Measurements from ENCODE around the gene C2orf68.
A peak's percentile ranks its signal among the peaks of the same experiment; 100 is the strongest.
"Not testable (repeated sequence)": the region's sequence is repeated elsewhere in the genome, so short reads cannot be mapped to it uniquely, and the experiment has no call there.

C2orf68 gene

GRCh38 chr2:85623991-85624390 lies 12.1 kb upstream of the C2orf68 start:
- no peak for DNase-seq

DNA sequence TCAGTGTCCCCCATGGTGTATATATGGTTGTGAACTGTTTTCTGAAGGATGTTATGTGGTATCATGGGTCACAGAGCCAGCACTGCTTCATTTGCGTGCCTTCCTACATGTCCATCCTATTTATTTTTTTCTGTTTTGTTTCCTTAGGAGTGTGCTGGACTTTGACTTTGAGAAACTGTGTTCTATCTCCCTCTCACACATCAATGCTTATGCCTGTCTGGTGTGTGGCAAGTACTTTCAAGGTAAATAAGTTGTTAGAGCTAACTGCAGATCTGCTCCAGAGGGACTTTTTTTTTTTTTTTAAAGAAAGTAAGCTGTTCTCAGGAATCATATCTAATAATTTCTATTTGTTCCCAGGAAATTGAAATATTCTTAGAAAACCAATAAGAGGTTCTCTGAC lies 9.5 kb upstream of the C2orf68 start:
- no peak for DNase-seq

DNA sequence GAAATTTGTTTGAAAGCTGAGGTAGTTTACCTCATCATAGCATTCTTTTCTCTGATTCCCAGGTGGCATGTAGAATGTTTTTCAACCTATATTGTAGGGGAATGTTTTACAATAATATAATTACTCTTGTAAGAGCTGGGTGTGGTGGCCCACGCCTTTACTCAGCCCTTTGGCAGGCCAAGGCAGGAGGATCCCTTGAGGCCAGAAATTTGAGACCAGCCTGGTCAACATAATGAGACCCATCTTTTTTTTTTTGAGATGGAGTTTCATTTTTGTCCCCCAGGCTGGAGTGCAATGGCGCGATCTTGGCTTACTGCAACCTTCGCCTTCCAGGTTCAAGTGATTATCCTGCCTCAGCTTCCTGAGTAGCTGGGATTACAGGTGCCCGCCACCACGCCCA lies 7.8 kb upstream of the C2orf68 start:
- DNase-seq = no peak

DNA sequence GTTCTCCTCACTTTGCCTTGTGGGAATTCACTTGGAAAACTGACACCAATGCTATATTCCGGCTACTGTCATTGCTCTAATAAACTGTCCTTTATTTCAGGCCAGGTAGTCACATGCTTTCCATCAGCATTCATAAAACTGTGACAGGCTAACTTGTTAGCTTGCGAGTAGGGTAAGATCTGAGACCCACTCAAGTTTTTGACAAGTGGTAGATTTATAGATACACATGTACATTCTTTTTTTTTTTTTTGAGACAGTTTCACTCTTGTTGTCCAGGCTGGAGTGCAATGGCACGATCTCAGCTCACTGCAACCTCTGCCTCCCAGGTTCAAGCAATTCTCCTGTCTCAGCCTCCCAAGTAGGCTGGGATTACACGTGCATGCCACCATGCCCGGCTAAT lies 5.9 kb upstream of the C2orf68 start:
- DNase-seq = not testable (repeated sequence)

DNA sequence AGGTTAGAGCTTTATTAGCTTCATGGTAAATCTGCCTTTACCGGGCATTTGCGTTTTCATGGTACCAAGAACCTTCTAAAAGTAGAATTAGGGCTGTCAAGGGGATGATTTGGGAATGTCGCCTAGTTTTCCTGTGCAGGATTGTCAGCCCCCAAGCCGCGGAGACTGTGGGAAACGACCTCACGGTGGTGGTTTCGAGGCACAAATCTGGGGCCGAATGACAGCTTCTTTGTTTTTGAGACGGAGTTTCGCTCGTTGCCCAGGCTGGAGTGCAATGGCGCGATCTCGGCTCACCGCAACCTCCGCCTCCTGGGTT lies 3.5 kb upstream of the C2orf68 start:
- DNase-seq = no peak

DNA sequence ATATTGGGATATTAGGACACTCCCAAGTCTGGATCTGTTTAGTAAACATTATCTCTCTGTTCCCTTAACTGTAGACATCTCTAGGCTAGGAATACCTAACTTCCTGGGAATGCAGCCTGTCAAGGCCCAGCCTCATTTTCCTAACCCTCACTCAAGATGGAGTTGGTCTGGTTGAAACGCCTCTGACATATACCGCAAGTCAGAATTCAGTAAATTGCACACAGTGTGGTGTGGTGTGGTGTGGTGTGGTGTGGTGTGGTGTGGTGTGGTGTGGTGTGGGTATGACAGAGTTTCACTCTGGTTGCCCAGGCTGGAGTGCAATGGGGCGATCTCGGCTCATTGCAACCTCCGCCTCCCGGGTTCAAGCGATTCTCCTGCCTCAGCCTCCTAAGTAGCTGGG lies 2.9 kb upstream of the C2orf68 start:
- DNase-seq = not testable (repeated sequence)

DNA sequence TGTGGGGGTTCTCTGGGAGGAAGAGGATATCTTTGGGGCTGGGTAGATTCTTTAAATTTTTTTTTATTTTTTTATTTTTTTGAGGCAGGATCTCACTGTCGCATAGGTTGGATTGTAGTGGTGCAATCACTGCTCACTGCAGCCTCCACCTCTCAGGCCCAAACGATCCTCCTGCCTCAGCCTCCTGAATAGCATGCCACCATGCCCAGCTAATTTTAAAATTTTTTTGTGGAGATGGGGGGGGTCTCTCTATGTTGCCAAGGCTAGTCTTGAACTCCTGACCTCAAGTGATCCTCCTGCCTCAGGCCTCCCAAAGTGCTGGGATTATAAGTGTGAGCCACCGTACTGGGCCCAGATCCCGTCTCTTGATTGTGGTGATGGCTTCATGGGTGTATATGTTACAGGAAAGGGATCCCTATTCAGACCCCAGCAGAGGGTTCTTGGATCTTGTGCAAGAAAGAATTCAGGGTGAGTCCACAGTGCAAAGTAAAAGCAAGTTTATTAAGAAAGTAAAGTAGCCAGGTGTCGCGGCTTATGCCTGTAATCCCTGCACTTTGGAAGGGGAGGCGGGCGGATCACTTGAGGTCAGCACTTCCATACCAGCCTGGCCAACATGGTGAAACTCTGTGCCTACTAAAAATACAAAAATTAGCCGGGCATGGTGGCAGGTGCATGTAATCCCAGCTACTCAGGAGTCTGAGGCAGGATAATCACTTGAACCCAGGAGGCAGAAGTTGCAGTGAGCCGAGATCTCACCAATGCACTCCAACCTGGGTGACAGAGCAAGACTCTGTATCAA lies 2.0 kb upstream of the C2orf68 start:
- no peak for DNase-seq

DNA sequence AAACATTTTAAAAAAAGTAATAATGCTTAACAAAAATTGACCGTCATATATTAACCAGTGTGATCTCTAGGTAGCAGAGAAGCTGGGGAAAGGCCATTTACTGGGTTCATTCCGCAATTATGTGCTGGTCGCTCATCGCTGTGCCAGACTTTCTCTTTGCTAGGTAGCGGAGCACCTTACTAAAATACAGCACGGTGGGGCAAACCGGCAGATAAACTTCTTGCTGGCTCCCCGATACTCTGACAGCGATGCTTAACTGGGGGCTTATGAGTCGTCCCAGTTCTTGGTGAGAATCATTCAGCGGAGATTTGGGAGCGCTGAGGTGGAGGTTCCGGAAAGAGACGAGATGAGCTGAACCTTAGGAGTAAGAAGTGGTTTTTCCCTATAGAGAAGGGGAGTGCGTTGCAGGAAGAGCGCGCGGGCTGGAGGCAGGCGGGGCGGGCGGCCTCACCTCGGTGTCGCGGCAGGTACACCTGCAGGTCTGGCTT lies 605 bp downstream of the C2orf68 start:
- no peak for DNase-seq

DNA sequence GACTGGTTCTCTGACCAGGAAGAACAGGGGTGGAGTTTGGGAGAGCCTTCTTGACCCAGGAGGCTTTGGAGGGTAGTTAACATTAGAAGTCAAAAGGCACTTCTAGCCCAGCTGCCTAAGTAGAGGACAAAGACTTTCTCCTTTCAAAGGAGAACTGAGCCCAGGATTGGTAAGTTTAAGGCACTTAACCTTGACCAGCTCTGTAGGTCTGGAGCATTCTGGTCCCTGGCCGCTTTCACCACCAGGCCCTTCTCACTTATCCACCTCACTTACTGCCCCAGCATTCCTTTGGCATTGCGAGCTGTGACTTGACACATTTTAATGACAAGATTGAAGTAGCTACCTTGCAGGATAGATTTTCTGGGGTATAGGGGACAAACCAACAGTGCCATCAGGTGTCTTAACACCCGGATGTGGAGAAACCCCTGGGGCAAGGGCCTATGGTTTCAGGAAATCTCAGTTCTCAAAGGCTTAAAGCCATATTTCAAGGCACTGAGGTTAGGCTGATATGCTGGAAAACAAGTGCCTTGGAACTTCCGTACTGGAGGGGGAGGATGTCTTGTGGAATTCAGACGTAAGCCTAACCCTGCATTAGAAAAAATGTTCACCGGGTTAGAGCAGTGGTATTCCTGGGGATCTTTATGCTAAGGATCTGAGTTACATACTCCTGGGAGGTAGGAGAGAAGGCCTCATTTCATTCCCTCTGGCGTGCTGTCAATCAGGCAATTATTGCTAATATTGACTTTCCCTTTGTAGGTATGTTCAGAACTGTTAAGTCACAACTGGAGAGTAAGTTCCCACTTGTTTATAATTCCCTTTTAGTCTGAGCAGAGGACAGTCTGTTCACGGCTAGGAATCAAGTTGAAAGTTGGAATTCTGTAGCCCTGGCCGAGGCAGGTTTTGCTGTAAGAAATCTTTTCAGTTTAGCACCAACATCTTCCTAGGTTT lies 4.3 kb downstream of the C2orf68 start:
- no peak for DNase-seq

- DNase-seq = no peak
Observed at GRCh38 chr2:85606116-85606455, 5.8 kb downstream of the C2orf68 start.

- DNase-seq = peak in 1 of 2 experiments; percentile 38
Observed at GRCh38 chr2:85605406-85606115, 6.3 kb downstream of the C2orf68 start.

GRCh38 chr2:85604568-85605339 lies 7.1 kb downstream of the C2orf68 start:
- DNase-seq = no peak

DNA sequence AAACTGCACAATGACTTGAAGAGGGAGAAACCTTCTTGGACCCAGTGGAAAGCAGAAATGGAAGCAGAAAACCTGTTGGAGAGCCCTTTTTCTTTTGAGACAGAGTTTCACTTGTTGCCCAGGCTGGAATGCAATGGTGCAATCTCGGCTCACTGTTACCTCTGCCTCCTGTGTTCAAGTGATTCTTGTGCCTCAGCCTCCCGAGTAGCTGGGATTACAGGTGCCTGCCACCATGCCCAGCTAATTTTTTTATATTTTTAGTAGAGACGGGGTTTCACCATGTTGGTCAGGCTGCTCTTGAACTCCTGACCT lies 7.8 kb downstream of the C2orf68 start:
- DNase-seq = not testable (repeated sequence)

- peak; percentile 54 to 90 for DNase-seq
Observed at GRCh38 chr2:85602476-85603234, 9.2 kb downstream of the C2orf68 start, which contains the start of gene TMEM150A. TMEM150A (minus strand) TSS chr2:85602698; CDS start chr2:85601948, 750 bp downstream.

- no peak for DNase-seq
Observed at GRCh38 chr2:85601771-85602475, 9.9 kb downstream of the C2orf68 start.

GRCh38 chr2:85600951-85601770 lies 10.7 kb downstream of the C2orf68 start:
- no peak for DNase-seq

- no peak for DNase-seq
Observed at GRCh38 chr2:85600235-85600575, 11.7 kb downstream of the C2orf68 start.

DNA sequence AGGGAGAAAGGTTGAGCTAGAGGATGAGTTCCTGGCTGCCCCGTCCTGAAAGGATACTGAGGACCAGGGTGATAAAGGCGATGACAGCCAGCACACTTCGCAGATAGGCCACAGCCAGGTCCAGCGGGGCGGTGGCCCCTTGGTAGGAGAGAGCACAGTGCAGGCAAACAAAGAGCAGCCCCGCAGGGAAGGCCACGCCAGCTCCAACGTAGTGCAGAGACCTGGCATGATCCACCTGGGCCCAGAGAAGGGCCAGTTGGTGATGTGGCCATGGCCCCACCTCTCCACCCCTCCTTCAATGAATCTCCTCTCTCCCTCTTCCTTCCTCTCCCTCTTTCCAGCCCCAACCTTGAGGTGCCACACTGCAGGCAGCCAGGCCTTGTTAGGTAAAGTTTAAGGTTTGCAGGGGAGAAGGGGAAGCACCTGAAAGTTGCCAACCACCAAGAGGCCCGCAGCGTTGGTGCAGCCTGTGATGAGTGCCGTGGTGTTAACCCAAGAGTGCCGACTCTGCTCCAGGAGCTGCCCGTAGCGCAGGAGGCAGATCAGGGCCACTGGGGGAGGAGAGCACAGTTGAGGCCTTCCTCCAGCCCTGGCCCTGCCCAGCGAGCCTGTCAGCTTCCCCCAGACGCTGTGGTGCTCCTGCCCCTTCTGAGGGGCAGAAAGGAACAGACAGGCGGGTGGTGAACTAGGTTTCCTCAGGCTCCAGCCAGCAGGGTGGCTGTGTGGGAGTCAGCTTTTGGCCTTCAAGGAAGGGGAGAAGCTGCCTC lies 12.2 kb downstream of the C2orf68 start:
- no peak for DNase-seq

DNA sequence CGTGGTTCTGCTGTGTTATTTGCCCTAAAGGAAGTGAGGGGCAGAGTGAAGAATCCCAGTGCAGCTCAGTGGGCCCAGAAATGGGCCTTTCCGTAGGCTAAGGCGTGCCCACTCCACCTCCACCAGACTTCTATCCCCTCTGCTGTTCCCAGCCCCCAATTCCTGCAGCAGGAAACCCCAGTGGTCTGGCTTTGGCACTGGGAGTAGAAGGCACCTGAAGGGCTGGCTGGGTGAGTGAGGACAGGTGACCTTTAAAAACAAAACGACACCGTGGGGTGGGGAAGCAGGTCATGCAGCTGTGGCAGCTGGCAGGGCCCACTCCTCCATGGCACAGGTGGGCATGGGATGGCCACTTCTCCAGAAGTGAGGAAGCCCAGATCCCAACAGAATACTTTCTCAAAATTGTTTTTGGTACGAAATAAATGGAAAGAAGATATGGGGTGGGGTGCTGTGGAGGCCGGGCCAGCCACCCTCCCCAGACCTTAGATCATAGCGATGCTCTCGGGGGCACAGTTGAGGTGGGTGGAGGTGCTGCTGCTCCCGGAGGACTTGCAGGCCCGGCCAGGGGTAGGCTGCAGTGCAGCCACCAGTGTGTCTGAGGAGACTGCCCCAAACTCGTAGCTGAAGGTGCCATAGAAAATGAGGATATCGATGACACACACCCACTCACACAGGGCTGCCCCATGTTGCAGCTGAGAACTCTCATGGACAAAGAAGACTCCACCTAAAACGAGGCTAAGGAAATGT lies 13.1 kb downstream of the C2orf68 start:
- DNase-seq = no peak
